ENCODE data around the gene ARHGEF4.

DNA sequence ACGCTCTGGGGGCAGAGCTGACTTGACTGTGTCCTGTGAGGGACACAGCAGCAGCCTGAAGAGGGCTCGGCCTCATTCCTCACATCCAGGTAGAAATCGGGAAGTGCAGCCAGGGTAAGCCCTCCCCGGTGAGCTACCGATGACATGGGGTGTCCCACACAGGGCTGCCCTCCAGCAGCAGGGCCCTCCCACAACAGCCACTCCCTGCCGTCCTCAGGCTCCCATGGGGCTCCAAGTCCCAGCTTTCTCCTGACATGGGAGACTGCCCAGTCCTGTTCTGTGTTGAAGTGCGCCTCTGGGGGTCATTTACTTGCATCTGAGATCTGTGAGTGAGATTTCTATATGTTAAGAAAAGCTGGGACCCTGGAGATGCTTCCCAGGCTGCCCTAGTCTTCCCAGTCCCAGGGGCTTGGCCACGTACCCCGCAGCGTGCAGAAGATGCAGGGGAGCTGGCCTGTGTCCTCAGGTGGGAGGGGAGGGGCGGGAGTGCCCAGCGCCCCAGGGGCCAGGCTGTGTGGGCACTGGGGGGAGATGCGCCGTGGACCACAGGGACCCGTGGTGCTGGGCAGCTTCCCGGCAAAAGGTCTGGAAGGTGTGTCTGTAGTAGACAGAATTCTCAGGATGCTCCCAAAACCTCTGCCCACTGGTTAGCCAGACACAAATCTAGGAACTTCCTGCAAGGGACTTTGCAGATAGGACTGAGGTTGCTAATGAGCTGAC, 168.7 kb downstream of the ARHGEF4 start:
- TF ChIP-seq, protein P1, sequence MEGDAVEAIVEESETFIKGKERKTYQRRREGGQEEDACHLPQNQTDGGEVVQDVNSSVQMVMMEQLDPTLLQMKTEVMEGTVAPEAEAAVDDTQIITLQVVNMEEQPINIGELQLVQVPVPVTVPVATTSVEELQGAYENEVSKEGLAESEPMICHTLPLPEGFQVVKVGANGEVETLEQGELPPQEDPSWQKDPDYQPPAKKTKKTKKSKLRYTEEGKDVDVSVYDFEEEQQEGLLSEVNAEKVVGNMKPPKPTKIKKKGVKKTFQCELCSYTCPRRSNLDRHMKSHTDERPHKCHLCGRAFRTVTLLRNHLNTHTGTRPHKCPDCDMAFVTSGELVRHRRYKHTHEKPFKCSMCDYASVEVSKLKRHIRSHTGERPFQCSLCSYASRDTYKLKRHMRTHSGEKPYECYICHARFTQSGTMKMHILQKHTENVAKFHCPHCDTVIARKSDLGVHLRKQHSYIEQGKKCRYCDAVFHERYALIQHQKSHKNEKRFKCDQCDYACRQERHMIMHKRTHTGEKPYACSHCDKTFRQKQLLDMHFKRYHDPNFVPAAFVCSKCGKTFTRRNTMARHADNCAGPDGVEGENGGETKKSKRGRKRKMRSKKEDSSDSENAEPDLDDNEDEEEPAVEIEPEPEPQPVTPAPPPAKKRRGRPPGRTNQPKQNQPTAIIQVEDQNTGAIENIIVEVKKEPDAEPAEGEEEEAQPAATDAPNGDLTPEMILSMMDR (IDR thresholded peaks at IDR 0.05) = no peak
- TF ChIP-seq POLR2A (IDR thresholded peaks at IDR 0.05) = no peak

All from heart left ventricle (tissue), 13 donors.